Esophagus mucosa (tissue), 1 donor: Measurements from ENCODE around the gene RGS14. TPM values are rescaled to one million over a fixed set of nuclear protein-coding genes. Genes with fewer than 3 reads are reported as not detected.
A peak's percentile ranks its signal among the peaks of the same experiment; 100 is the strongest.
"Not testable (repeated sequence)": the region's sequence is repeated elsewhere in the genome, so short reads cannot be mapped to it uniquely, and the experiment has no call there.

Source experiments
- ATAC-seq: fragments of 200-7000 bp; cut with Tn5 transposase; one replicate; pipeline ENCODE4 v1.9.1; 2020
- total RNA-seq: library from RNA; stranded (reverse); gene quantifications from one replicate; pipeline ENCODE4 v1.2.4, GENCODE V29; 2023
- donor health status: DM: yes; HTN: yes; CAD: no.

Gene RGS14
- total RNA-seq, 1 donor from 2014 or later, result 59.5 TPM

DNA sequence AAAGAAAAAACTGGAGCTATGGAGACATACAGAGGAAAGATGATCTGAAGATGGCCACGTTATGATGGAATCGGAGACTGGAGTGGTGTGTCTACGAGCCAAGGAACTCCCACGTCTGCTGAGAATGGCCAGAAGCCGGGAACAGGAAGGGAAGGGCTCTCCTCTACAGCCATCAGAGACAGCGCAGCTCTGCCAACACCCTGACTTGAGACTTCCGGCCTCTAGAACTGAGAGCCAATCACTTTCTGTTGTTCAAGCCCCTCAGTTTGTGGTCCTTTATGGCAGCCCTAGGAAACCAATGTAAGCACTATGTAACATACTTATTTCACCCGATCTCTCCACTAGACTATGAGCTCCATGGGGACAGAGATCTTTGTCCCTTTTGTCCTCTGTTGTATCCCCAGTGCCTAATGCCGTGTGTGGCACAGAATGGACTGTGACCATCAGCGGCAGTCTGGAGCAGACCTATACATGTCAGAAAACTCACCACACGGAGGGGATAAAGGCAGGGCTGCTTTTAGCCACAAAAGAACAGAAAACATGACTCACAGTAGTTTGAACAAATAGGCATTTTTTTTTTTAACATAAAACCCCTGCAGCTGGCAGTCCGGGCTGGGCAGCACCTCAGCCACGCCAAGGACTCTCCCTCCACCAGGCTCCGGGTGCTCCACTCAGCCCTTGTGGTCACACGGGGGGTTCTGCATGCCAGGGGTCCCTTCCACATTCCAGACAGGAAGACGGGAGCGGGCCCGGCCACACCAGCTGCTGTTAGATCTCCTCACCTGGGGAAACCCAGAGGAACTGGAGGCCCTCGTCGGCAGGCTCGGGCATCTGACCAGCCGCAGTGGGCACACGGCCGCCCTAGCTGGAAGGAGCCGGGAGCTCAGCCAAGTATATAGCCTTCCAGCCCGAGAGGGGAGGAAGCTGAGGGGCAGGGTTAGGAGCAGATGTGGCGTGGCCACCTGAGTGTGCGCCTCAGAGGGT lies 29.9 kb upstream of the RGS14 start:
- ATAC-seq, result peak; percentile 59

DNA sequence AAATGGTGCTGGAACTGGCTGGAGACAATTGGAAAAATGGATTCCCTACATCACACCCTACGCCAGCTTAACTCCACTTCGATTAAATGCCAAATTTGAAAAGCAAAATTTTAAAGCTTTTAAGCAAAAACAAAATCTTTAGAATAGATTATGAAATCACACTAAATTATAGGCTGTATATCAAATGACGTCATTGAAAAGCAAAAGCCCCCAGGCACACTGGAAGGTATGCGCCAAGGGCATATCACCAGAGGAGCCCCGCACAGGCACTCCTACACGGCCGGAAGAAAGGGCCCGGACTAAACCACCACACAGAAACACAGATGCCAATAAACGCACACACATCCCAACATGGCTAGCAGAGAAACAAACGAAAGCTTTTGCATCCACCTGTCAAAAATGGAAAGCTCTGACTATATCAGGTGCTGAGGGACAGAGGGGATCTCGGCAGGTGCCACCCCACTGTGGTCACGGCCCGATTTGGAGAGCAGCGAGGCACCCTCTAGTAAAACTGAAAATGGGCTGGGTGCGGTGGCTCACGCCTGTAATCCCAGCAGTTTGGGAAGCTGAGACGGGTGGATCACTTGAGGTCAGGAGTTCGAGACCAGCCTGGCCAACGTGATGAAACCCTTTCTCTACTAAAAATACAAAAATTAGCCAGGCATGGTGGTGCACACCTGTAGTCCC lies 29.0 kb upstream of the RGS14 start:
- no peak for ATAC-seq

DNA sequence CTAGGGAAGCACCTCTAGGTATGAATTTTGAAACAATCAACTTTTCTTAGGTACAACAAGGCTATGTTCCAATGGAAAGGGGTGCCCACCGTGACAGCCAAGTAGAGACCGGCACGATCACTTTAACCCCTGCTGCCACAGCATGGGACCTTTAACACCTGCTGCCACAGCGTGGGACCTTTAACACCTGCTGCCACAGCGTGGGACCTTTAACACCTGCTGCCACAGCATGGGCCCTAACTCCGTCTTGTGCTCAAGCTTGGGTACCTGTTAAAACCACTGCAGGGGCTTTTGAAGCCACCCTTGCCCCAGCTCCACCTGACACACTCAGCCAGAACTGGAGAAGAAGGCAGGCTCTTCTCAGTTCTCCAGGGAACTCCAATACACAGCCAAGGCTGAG lies 27.8 kb upstream of the RGS14 start:
- no peak for ATAC-seq

DNA sequence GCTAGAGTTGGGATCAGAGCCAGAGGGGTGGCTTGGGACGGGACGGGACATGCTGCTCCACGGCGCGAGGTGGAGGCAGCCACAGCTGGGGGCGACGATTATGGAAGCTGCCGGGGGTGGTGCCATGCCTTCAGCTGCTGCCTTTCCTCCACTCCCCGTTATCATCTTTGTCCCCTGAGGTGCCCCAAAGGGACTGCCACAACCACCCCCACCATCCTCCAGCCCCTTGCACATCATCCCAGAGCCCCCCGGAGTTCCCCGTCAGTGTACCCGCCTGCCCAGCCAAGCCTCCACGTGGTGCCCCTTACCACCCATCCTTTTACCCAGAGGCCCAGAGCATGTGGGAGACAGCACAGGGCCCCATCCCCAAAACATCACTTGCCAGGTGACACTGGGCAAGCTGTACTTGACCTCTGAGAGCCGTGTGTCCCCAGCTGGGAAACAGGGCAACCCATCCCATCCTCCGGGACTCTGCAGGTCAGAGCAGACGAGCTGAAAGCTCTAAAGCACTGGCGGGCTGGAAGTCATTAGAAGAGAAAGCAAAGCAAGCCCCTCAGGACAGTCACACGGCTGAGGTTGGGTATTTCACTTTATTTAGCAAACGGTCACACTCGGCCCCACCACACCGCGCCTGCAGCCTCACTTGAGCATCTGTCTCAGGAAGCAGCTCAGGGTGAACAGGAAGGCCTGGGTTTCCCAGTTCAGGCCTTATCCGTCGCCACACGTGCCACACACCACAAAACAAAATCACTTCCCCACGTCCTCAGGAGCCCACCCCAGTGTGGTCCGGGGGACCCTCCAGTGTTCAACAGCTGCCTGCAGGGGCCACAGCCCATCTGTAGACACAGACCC lies 26.5 kb upstream of the RGS14 start:
- ATAC-seq, result no peak

DNA sequence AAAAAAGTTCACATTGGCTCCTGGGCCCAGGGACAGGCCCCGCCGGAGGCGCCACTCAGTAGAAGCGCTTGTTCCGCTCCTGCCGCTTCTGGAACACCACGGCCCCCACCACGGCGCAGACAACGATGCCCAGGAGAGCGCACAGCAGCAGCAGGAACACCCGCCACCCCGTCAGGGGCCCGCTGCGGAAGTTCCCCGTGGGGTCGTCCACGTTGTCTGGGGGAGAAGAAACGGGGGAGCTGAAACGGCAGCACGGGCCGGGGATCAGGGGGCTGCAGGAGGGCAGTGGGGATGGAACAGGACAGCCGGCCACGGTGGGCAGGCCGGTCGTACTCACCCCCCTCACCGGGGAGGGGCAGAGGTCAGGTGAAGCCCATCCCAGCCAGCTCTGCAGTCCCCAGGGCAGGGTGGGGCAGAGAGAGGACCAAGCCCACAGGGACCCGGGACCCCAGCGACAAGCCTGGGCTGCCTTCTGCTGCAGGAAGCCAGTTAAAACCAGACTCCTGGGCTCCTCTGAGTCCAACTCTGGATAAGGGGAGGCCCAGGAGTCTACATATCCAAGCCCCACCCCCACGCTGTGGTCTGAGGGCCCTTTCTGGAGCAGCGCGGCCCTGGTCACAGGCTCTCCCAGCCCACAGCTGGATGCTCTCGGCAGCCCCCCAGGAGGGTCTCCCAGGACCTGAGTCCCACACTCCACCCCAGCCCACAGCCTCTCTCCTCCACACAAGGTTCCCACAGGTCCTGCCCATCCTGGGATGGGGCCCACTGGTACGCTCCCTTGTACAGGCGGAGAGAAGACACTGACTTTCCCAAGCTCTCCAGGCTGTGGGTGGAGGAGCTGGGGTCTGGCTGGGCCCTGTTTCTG lies 25.5 kb upstream of the RGS14 start:
- ATAC-seq, result no peak

DNA sequence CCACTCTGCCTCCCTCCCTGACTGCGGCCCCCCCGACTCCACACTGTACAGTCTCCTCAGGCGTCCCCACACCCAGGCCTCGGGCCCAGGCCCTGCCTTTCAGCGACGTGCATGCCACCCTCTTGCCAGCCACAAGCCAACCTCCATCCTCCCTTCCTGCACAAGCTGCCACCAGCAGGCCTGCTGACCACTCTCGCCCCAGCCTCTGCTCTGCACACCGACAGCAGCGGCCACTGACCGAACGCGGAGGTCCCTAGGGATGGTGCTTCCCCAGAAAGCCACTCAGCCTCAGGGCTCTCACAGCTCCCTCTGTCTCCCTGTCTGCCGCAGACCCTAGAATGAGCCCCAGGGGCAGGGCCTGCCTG lies 24.8 kb upstream of the RGS14 start:
- no peak for ATAC-seq

DNA sequence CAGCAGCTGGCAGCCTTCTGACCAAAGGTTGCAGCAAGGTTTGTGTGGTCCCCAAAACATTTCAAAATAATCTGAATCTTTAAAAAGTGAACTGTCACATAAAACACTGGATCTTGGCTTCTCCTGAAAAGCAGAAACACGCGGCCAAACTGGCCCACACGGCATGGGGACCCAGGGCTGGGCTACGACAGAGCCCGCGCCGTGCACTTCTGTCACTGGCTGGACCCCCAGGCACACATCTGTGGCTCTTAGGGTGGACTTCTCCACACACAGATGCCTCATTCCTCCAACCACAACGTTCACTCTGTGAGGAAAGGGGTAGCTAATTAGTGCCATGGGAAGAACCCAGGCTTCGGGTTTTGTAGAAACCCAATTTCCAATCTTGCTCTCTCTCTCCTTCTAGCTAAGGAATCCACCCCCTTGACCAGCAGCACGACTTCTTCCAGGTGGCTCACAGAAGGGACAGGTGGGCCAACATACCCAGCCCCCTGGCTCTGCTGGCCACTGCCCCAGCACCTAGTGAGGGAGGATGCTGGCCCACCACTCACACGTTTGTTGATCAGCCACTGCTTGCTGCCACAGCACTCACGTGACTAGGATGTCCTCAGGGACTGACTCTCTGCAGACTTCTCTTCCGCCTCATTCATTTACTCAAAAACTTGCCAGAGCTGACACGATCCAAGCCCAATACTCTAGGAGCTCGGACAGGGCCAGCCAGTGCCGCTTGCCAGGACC lies 24.1 kb upstream of the RGS14 start:
- ATAC-seq, result no peak

DNA sequence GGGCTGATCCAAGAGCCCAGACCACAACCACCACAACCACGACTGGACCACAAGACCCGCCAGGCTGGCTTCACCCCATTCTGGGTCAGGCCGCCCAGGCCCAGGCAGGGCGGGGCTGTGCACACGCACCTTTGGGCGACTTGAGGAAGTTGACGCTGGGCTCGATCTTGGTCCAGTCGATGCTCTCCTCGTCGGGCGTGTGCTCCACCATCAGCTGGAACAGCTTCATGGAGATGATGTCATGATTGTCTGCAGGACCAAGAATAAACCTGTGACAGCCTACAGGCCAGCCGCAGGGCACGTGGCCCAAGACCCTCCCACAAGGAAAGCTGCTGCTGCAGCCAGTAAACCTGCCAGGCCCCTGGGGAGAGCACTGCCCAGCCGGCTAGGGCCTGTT lies 23.6 kb upstream of the RGS14 start:
- ATAC-seq, result no peak

DNA sequence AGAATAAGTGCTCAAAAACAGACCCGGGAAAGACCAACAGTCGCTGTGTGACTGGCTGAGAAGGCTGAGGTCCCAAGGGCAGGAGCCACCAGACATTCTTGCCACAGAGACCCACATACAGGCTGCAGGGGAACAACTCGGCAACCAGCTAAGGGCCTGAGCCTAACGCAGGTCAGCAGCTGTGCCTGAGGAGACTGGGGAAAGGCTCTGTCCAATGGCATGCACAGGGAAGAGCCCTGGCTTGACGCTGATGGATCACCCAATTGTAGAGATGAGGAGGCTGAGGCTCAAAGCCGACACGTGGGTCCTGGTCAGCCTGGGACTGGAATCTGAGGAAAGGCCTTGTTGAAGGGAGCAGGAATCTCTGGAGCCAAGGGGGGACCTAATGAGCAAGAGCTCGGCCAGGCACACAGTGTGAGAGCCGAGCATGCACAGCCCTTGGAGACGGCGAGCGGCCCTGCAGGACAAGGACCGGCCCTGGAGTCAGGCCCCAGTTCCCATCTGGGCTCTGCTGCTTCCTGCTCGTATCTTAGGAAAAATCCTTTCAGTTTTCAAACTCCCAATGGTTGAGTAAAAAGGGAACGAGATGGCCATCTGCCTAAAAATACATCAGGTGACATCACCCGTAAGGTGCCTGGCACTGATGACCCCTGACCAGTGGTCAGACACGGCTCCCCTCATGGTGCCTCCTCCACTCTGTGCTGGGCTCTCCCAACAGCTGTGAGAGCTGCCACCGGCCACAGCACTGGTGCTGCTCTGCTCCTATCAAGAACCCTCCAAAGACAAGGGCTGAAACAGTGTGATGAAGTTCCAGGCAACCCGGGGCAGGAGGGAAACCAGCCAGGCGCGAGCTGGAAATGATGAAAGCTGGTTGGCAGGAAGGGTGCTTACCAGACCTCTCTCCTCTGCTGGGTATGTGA lies 22.7 kb upstream of the RGS14 start:
- ATAC-seq, result no peak

DNA sequence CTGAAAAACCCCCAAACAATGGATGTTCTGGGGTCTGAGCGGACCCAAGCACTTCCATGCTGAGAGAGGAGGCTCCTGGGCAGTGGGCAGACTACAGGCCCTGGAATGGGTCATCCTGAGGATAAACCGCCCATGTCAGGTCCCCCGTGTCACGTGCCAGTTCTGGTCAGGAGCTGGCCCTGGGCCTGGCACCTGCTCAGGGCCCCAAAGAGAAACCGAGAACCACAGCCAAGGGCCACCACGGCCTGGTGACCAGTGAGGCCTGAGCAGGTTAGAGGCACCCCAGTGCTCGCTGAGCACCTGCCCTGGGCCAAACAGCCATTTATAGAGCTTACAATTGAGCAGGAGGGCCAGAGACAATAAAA lies 22.0 kb upstream of the RGS14 start:
- ATAC-seq, result no peak

DNA sequence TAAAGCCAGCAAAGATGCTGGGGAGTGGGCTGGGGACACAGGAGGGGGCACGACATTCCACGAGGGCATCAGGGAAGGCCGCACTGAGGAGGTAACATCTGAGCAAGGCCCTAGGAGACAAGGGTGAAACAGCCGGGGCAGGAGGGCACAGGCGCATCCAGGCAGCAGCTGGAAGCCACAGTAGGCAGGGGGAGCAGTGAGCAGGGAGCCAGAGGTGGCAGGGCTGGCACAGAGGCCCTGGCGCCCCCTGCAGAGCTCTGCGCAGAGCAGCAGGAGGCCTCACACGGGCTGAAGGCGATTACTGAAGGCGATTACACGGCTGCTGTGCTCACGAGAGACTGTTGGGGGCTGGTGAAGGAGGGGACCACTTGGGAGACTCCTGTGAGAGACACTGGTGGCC lies 21.6 kb upstream of the RGS14 start:
- ATAC-seq, result peak; percentile 26

DNA sequence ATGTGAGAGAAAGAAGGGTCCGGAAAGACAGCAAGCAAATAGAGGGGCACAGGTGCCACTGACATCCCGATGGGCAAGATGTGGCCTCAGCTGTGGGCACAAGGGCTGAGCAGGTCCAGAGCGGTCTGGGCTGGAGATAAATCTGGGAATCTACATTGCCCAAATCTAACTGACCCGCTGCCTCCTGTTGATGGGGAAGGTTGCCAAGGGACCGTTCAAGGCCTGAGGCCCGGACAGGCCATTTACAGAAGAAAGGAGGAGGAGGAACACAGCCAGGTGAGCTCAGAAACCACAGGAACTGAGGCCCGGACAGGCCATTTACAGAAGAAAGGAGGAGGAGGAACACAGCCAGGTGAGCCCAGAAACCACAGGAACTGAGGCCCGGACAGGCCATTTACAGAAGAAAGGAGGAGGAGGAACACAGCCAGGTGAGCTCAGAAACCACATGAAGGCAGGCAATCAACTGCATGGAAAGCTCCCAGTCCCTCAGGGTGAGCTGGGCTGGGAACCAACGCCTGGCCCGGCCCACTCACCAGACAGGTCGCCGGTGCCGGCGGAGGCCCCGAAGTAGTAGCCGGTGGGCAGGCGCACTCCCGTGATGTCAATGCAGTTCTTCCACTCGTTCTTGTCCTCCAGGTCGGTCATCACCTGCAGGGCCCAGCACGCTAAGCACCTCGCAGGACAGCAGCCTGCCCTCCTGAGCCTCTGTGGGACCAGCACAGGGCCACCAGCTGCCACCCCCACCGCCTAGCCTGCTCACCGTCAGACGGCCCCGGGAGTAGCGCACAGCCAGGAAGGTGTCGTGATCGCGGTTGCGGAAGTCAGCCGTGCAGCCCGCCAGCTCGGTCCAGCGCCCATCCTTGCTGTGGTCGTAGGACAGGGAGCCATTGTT lies 20.9 kb upstream of the RGS14 start:
- ATAC-seq, result no peak

DNA sequence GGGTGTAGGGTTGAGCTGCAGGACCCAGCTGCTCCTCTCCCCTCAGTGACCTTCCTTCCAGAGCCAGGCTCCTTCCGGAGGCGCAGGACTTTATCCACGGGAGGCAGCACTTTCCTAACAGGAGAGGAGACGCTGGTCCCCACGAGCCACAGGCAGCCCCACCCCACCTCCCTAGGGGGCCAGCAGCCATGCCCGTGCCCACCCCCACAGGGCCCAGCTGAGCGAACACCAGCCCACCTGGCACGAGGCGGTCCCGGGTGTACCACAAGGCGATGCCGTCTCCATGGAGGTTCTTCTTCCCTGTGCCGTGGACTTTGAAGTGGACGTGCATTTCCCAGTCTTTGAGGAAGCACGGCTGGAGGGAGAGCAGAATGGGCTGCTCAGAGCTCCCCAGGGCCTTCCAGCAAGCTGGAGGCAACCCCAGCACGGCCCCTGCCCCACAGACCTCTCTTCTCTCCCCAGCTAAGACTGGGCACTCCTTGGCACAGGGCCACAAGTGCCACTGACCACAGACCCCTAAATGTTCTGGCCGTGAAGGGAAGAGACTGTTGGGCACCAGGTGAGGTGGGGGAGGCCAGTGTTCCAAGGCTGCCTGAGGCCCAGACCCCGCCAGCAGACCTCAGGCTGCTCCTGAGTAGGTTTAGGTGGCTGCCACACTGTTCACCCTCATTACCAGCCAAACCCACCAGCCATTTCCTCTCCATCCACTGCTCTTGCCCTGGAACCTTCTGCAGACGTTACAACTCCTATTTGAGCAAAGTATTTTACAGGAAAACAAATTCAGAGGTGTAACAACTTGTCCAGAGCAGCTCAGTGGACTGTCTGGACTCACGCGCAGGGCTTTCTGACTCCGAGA lies 19.2 kb upstream of the RGS14 start:
- ATAC-seq, result no peak

DNA sequence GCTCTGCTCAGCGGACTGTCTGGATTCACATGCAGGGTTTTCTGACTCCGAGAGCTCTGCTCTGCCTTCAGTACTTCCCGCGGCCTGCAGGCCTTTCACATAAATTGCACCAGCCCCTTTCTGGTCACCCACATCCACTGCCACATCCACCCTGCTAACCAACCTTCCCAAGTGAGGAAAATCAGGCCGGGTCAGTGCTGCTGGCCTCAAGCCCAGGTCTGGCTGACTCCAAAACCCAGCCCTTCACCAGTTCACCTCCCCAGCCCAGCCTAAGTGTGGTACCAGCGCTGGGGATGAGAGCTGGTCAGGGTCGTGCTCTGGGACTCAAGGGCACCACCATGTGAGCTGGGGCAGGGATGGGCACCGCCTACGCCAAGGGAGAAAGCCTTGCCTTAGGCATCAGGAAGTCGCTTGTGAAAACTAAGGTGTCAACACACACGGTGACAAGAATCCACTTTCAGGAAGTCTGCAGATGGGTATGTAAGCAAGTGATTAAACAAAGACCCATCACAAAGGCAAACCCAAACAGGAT lies 18.6 kb upstream of the RGS14 start:
- peak; percentile 75 for ATAC-seq

DNA sequence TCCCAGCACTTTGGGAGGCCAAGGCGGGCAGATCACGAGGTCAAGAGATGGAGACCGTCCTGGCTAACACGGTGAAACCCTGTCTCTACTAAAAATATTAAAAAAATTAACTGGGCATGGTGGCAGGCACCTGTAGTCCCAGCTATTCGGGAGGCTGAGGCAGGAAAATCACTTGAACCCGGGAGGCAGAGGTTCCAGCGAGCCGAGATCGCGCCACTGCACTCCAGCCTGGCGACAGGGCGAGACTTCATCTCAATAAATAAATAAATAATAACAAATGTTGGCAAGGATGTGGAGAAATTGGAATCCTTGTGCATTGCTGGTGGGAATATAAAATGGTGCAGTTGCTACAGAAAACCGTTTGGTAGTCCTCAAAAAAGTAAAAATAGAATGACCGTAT lies 14.7 kb upstream of the RGS14 start:
- ATAC-seq, result not testable (repeated sequence)

DNA sequence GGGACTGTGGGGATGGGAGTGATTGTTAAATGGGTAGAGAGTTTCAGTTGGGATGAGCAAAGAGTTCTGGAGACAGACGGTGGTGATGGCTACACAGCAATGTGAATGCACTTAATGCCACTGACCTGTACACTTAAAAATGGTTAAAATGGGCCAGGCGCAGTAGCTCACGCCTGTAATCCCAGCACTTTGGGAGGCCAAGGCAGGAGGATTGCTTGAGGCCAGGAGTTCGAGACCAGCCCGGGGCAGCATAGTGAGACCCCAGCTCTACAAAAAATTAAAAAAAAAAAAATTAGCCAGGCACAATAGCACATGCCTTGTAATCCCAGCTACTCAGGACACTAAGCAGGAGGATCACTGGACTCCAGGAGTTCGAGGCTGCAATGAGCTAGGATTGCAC lies 13.9 kb upstream of the RGS14 start:
- ATAC-seq, result no peak

DNA sequence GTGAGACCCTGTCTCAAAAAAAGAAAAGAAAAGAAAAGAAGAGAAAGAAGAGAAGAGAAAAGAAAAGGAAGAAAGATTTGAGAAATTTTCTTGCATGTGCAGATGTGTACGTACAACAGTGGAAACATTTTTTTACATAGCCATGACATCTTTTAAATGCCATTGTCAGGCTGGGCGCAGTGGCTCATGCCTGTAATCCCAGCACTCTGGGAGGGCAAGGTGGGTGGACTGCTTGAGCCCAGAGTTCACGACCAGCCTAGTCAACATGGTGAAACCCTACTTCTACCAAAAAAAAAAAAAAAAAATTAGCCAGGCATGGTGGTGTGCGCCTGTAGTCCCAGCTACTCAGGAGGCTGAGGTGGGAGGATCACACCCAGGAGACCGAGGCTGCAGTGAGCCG lies 12.8 kb upstream of the RGS14 start:
- ATAC-seq, result no peak

DNA sequence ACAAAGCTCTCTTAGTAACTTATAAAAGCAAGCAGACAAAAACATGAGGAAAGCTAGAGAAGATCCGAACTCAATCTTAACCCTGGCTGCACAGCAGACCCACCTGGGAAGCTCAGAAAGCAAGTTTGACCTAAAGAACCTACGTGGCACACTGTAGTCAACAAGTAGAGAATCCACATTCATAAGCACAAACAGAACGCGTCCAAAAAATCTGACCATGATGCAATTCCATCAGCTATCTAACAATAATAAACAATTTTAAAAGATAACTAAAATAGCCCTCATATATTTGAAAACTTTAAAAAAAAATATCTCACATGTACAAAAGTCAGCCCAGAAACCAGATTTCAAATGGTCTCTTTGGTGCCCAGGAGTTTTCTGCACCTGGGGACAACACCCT lies 10.9 kb upstream of the RGS14 start:
- ATAC-seq, result no peak
